HCT116 (cell line): ENCODE measurements around the gene PRRT1. TPM values are rescaled to one million over a fixed set of nuclear protein-coding genes. Genes with fewer than 3 reads are reported as not detected.
A peak's percentile ranks its signal among the peaks of the same experiment; 100 is the strongest.

Experiments
- ATAC-seq: fragments of 200-7000 bp; cut with Tn5 transposase; 2 replicates; pipeline ENCODE4 v1.9.1; 2020; ENCODE audit warnings: mild to moderate bottlenecking, moderate library complexity
- BruUV-seq: library from RNA; stranded (reverse); fragments of 400-500 nt; replicated peaks from 2 replicates; lab custom pipeline; 2021; lab: Mats Ljungman, UMichigan
- CTCF ChIA-PET: fragments of 300-600 bp; sonication (Branson Sonifier 250); formaldehyde crosslinking; loops from one replicate; lab custom pipeline; 2021; ENCODE audit warnings: antibody characterized with exemption; lab: Charles Lee
- POLR2A ChIA-PET: fragments of 300-600, 350-600 bp; sonication (Branson Sonifier 250); formaldehyde crosslinking; loops from one replicate; lab custom pipeline; 2021; ENCODE audit warnings: antibody characterized with exemption; lab: Charles Lee
- RAD21 ChIA-PET, 2 experiments: fragments of 300-600 bp; sonication (Branson Sonifier 250); formaldehyde crosslinking; loops; one replicate each; lab custom pipeline; 2023; ENCODE audit warnings: low total read pairs in 2 of 2; ENCODE audit not compliant: uncharacterized antibody in 2 of 2, unreplicated experiment in 2 of 2, low non-redundant PET in 1 of 2; lab: Charles Lee
- DNase-seq: peaks from one replicate; pipeline ENCODE4 v3.0.0-alpha.2; 2010; ENCODE audit warnings: low read depth, low spot score
- H2AFZ ChIP-seq: fragments of 200-600 bp; shearing (Covaris generic), sonication (generic); 2 replicates; pipeline ENCODE4 v1.6.1; 2017; ENCODE audit warnings: low read depth, mixed run types, mixed read lengths, antibody characterized with exemption, low read length; ENCODE audit not compliant: poor library complexity, severe bottlenecking
- H3K27ac ChIP-seq: 2 replicates; pipeline ENCODE4 v1.5.1; 2012; ENCODE audit warnings: low read depth, low read length
- H3K27me3 ChIP-seq: fragments of 200-600 bp; sonication (generic); 2 replicates; pipeline ENCODE4 v1.6.1; 2016; ENCODE audit warnings: mixed run types, low read length, mixed read lengths; ENCODE audit not compliant: insufficient read depth
- H3K36me3 ChIP-seq, 2 experiments: fragments of 200-500 bp in 1 of 2; fragments of 200-600 bp in 1 of 2; sonication (Bioruptor generic) in 1 of 2; sonication (generic) in 1 of 2; 2 replicates each; pipeline versions ENCODE4 v1.5.1 to v1.6.1; 2014 to 2016; ENCODE audit warnings: low read length in 2 of 2, inconsistent platforms in 1 of 2, mixed read lengths in 1 of 2, mixed run types in 1 of 2; ENCODE audit not compliant: insufficient read depth in 2 of 2, control insufficient read depth in 1 of 2
- H3K4me1 ChIP-seq, 2 experiments: fragments of 200-600 bp in 1 of 2; sonication (generic) in 1 of 2; 2 replicates each; pipeline versions ENCODE4 v1.5.1 to v1.6.1; 2012 to 2017; ENCODE audit warnings: low read length in 2 of 2, inconsistent platforms in 1 of 2, mild to moderate bottlenecking in 1 of 2, mixed read lengths in 1 of 2, mixed run types in 1 of 2, moderate library complexity in 1 of 2; ENCODE audit not compliant: insufficient read depth in 2 of 2, control insufficient read depth in 1 of 2
- H3K4me2 ChIP-seq: fragments of 200-600 bp; sonication (generic); 2 replicates; pipeline ENCODE4 v1.6.1; 2017; ENCODE audit warnings: mixed run types, low read length, mixed read lengths
- H3K4me3 ChIP-seq, 2 experiments: fragments of 200-600 bp in 1 of 2; sonication (generic) in 1 of 2; replicated peaks in 1 of 2; 2 replicates each; pipeline ENCODE4 v1.5.1; 2011 to 2016; ENCODE audit warnings: low read length in 2 of 2, control low read depth in 1 of 2, low read depth in 1 of 2, mild to moderate bottlenecking in 1 of 2, mixed read lengths in 1 of 2, mixed run types in 1 of 2
- H3K79me2 ChIP-seq: fragments of 200-600 bp; sonication (generic); 2 replicates; pipeline ENCODE4 v1.6.1; 2017; ENCODE audit warnings: mild to moderate bottlenecking, mixed run types, low read length, moderate library complexity, mixed read lengths; ENCODE audit not compliant: insufficient read depth
- H3K9ac ChIP-seq: fragments of 200-600 bp; sonication (generic); 2 replicates; pipeline ENCODE4 v1.6.1; 2016; ENCODE audit warnings: low read length, mixed read lengths
- H3K9me2 ChIP-seq: fragments of 200-600 bp; sonication (generic), shearing (Covaris generic); 2 replicates; pipeline ENCODE4 v1.6.1; 2017; ENCODE audit warnings: mixed run types, mild to moderate bottlenecking, moderate library complexity; ENCODE audit not compliant: insufficient read depth
- H3K9me3 ChIP-seq, 2 experiments: fragments of 200-500 bp in 1 of 2; fragments of 200-600 bp in 1 of 2; sonication (Bioruptor generic) in 1 of 2; sonication (generic) in 1 of 2; 2 replicates each; pipeline ENCODE4 v1.6.1; 2014 to 2017; ENCODE audit warnings: low read length in 2 of 2, mixed read lengths in 2 of 2, inconsistent platforms in 1 of 2, low read depth in 1 of 2, mild to moderate bottlenecking in 1 of 2, mixed run types in 1 of 2, moderate library complexity in 1 of 2; ENCODE audit not compliant: control insufficient read depth in 1 of 2, insufficient read depth in 1 of 2
- H4K20me1 ChIP-seq: fragments of 200-600 bp; sonication (generic), shearing (Covaris generic); 2 replicates; pipeline ENCODE4 v1.6.1; 2017; ENCODE audit warnings: mixed run types, mild to moderate bottlenecking, moderate library complexity; ENCODE audit not compliant: insufficient read depth
- CTCF ChIP-seq, 3 experiments: fragments of 200-600 bp in 1 of 3; sonication (generic) in 1 of 3; IDR thresholded peaks in 2 of 3; conservative IDR thresholded peaks in 1 of 3; 2 replicates each; pipeline ENCODE4 v1.5.1; 2012 to 2017; ENCODE audit warnings: low read depth in 2 of 3, low read length in 2 of 3, antibody characterized with exemption in 1 of 3, borderline replicate concordance in 1 of 3, control low read depth in 1 of 3, mild to moderate bottlenecking in 1 of 3, mixed read lengths in 1 of 3, mixed run types in 1 of 3, moderate library complexity in 1 of 3; ENCODE audit not compliant: insufficient read depth in 1 of 3
- EGR1 ChIP-seq: IDR thresholded peaks from 2 replicates; pipeline ENCODE4 v1.6.1; 2012; ENCODE audit warnings: low read depth
- ELF1 ChIP-seq: IDR thresholded peaks from 2 replicates; pipeline ENCODE4 v1.6.1; 2012; ENCODE audit warnings: low read depth, borderline replicate concordance
- EZH2phosphoT487 ChIP-seq: fragments of 200-600 bp; IDR thresholded peaks from 2 replicates; pipeline ENCODE4 v1.6.1; 2018; ENCODE audit warnings: antibody characterized with exemption, borderline replicate concordance
- JUND ChIP-seq: IDR thresholded peaks from 2 replicates; pipeline ENCODE4 v1.6.1; 2012
- POLR2A ChIP-seq: IDR thresholded peaks from 2 replicates; pipeline ENCODE4 v1.7.0; 2011; ENCODE audit warnings: borderline replicate concordance; ENCODE audit not compliant: insufficient read depth, insufficient read length; ENCODE audit errors: extremely low read depth
- POLR2AphosphoS5 ChIP-seq: IDR thresholded peaks from 2 replicates; pipeline ENCODE4 v1.6.1; 2011; ENCODE audit warnings: mild to moderate bottlenecking, low read depth, low read length, moderate library complexity
- SP1 ChIP-seq: IDR thresholded peaks from 2 replicates; pipeline ENCODE4 v1.6.1; 2012; ENCODE audit warnings: low read depth
- YY1 ChIP-seq: IDR thresholded peaks from 2 replicates; pipeline ENCODE4 v1.6.1; 2011; ENCODE audit warnings: low read length, low read depth, moderate library complexity, mild to moderate bottlenecking; ENCODE audit not compliant: insufficient replicate concordance; ENCODE audit errors: extremely low read depth
- ZNF274 ChIP-seq: fragments of 200-500 bp; sonication (Bioruptor generic); IDR thresholded peaks from 2 replicates; pipeline ENCODE4 v1.6.1; 2014; ENCODE audit warnings: mild to moderate bottlenecking, low read depth, low read length, inconsistent platforms
- intact Hi-C: fragments of 100-400 bp; cut with micrococcal nuclease; formaldehyde crosslinking; loops from 2 replicates; pipeline ENCODE4 v1.10.0; 2022
- total RNA-seq: library from RNA; stranded (reverse); gene quantifications from one replicate; pipeline ENCODE4 v1.2.1, GENCODE V29; 2021; ENCODE audit not compliant: unreplicated experiment

PRRT1 gene
- total RNA-seq, 1 experiment from 2014 or later, result 6.1 TPM

GRCh38 chr6:32168807-32169591 lies 17.3 kb upstream of the PRRT1 start:
- Histone ChIP-seq H3K9me2 (no peaks in the 10 kb centered on the region), H3K4me2 (no peak overlapping the region), H3K79me2 (no peaks in the 10 kb centered on the region; the same call in 1 of the 2 replicates), H3K36me3 (peaks cover 4 to 15% of the 10 kb centered on the region in 2 experiments; a peak in 3 of 4 replicates), H3K4me3 (no peak overlapping the region), H3K9me3 (no peaks in the 10 kb centered on the region), H3K27me3 (no peaks in the 10 kb centered on the region)
- no peak for DNase-seq
- CTCF ChIA-PET, result no interaction called here
- BruUV-seq, result no TSS peak
- TF ChIP-seq POLR2AphosphoS5 (peak; percentile 42), ELF1 (no peak), EGR1 (no peak), POLR2A (no peak), CTCF (IDR thresholded peaks at IDR 0.05 in 2 of 3, conservative IDR thresholded peaks at IDR 0.05 in 1 of 3; ENCODE audit: borderline replicate concordance in 1 of 3, insufficient read depth in 1 of 3, low read depth in 2 of 3, low read length in 2 of 3) (peak in 2 of 3 experiments; percentile 8 to 37; a peak in 2 of 6 replicates)
- TF ChIP-seq, all 23 proteins: peak for 2
- H3K9ac ChIP-seq, result no peak overlapping the region
- intact Hi-C loops, result no loop called here
- RAD21 ChIA-PET, result no interaction called here
- peaks cover 3 to 13% of the 10 kb centered on the region in 2 experiments; a peak in 3 of 4 replicates for H3K4me1 ChIP-seq
- no peak overlapping the region for H3K27ac ChIP-seq
- no peaks in the 10 kb centered on the region for H4K20me1 ChIP-seq
- H2AFZ ChIP-seq, result no peak overlapping the region
- POLR2A ChIA-PET, result no interaction called here
- ATAC-seq, result peak; percentile 51

- no peaks in the 10 kb centered on the region for H4K20me1 ChIP-seq
- H3K4me2 ChIP-seq, result no peak overlapping the region
- intact Hi-C loops, result no loop called here
- ChIA-PET RAD21 (no interaction called here), CTCF (no interaction called here), POLR2A (no interaction called here)
- no peak overlapping the region for H2AFZ ChIP-seq
- no peak overlapping the region for H3K9ac ChIP-seq
- DNase-seq (no peak), ATAC-seq (no peak)
- peaks cover 4 to 15% of the 10 kb centered on the region in 2 experiments; a peak in 3 of 4 replicates for H3K36me3 ChIP-seq
- peaks cover 3 to 11% of the 10 kb centered on the region in 2 experiments; a peak in 3 of 4 replicates for H3K4me1 ChIP-seq
- H3K79me2 ChIP-seq, result no peaks in the 10 kb centered on the region; the same call in 1 of the 2 replicates
- no peaks in the 10 kb centered on the region for H3K27me3 ChIP-seq
- H3K9me2 ChIP-seq, result no peaks in the 10 kb centered on the region
- H3K9me3 ChIP-seq, result no peaks in the 10 kb centered on the region
- TSS peak; percentile 60 for BruUV-seq
- H3K27ac ChIP-seq, result no peak overlapping the region
- no peak overlapping the region for H3K4me3 ChIP-seq
- TF ChIP-seq EZH2phosphoT487 (no peak), POLR2AphosphoS5 (no peak), SP1 (no peak), CTCF (IDR thresholded peaks at IDR 0.05 in 2 of 3, conservative IDR thresholded peaks at IDR 0.05 in 1 of 3; ENCODE audit: borderline replicate concordance in 1 of 3, insufficient read depth in 1 of 3, low read depth in 2 of 3, low read length in 2 of 3) (no peak), EGR1 (no peak), JUND (no peak), YY1 (no peak), ZNF274 (no peak), POLR2A (no peak)
Measured at GRCh38 chr6:32168350-32168749, 16.6 kb upstream of the PRRT1 start.
